ENCODE measurements around the gene BTBD9.

The BTBD9 gene

DNA sequence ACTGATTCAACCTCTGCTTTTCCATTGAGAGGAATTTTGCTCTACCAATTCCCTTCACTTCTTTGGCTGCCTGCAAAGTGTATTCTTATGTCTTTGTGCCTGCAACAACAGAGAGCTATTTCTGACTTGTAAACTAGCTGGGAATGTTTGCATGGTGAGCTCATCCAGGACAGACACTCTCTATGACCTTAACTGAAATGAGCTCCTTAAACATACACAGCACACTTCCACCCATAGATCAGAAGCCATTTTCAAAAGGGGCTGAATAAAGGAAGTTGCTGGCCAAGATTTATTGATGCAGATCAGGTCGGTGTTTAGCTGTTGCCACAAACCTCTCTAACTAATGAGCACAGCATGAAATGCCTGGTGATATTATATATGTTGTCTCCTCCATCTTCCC lies 377.7 kb downstream of the BTBD9 start:
- FAIRE-seq, result no peak
- TF ChIP-seq, protein P1, sequence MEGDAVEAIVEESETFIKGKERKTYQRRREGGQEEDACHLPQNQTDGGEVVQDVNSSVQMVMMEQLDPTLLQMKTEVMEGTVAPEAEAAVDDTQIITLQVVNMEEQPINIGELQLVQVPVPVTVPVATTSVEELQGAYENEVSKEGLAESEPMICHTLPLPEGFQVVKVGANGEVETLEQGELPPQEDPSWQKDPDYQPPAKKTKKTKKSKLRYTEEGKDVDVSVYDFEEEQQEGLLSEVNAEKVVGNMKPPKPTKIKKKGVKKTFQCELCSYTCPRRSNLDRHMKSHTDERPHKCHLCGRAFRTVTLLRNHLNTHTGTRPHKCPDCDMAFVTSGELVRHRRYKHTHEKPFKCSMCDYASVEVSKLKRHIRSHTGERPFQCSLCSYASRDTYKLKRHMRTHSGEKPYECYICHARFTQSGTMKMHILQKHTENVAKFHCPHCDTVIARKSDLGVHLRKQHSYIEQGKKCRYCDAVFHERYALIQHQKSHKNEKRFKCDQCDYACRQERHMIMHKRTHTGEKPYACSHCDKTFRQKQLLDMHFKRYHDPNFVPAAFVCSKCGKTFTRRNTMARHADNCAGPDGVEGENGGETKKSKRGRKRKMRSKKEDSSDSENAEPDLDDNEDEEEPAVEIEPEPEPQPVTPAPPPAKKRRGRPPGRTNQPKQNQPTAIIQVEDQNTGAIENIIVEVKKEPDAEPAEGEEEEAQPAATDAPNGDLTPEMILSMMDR (IDR thresholded peaks at IDR 0.05; ENCODE audit: insufficient read depth, missing control alignments), result no peak
- no peak for DNase-seq (ENCODE audit: insufficient read length, low spot score)

DNA sequence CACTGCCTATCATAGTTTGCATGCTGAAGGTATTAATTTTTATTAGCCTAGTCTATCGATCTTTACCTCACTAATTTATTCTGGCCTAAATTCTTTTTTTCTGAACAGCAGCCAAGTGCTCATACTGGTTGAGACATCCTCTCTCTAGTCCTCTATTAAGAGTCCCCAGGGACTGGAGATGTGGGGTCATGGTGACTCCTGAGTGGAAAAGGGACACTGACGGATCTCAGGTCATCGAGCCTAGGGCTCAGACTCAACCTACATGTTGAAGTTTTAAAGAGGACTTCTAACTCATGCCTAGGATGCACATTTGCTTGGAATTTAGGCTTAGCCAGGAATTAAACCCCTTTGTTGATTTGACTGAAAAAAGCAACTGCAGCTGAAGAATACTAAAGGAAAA lies 378.1 kb downstream of the BTBD9 start:
- FAIRE-seq, result no peak
- TF ChIP-seq, protein P1 (IDR thresholded peaks at IDR 0.05; ENCODE audit: insufficient read depth, missing control alignments), result no peak

DNA sequence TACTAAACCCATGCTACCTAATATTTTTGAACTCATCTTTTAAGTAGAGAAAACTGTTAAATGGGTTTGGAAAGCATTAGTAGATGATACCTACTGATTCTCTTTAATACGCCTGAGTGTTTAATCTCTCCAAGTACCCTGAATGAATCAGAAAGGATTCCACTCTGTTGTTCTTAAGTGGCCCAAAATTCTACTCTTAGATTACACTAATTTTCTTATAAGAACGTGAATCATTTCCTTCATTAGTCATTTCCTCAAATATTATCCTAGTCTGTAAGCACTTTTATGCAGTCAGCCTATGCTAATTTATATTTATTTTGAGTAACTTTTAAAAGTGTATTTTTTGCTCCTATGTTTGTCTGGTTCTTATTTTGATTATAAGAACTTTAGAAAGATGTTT lies 380.0 kb downstream of the BTBD9 start:
- DNase-seq (ENCODE audit: insufficient read length, low spot score), result no peak
- FAIRE-seq, result no peak
- TF ChIP-seq, protein P1 (IDR thresholded peaks at IDR 0.05; ENCODE audit: insufficient read depth, missing control alignments), result no peak

More for the DNA sequence above, 378.1 kb downstream of the BTBD9 start:
- no peak for DNase-seq (ENCODE audit: insufficient read length, low spot score)

DNA sequence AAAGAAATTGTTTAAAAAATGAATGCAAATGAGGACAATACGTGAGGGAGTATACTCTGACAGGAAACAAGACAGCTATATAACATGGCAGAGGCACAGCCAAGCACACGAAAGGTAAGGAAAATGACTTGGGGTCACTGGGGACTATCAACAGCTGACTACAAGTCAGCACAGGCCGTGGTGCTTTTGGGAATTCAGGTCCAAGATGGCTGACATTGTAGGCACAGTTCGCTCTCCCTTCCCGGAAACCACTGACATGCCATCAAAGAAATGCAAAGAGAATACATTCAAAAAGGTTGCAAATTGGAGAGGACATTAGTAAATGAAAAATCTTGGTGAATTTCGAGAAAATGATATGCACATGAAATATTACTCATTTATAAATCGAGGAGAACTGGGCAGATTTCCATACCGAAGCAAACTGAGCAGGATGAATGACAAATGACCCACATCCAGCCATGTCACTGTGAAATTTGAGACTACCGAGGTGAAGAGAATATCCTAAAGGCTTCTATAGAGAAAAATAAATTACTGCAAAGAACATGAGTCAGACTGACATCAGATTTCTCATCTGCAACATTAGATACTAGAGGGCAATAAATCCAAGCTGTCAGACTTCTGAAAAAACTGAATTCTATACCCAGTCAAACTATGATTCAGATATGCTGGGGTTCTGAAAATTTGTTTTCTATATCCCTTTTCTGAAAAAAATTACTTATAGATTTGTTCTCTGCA lies 391.1 kb downstream of the BTBD9 start:
- FAIRE-seq (no peak), DNase-seq (ENCODE audit: insufficient read length, low spot score) (no peak)
- TF ChIP-seq, protein P1 (IDR thresholded peaks at IDR 0.05; ENCODE audit: insufficient read depth, missing control alignments), result no peak

DNA sequence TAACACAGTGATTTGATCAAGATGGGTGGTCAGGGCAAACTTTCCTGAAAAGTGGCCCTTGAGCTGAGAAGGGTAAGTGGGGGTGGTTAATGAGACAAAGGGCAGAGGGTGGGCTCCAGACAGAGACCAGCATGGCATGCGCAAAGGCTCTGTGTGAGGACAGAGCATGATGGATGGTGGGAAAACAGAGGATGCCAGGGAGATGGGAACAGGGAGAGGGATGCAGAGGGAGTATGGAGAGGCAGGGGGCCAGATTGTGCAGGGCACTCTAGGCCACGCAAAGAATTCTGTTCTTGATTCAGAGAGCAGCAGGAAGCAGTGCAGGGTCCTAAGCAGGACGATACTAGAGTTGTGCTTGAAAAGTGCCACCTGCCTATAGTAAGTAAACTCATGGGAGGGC lies 394.4 kb downstream of the BTBD9 start:
- TF ChIP-seq, protein P1 (IDR thresholded peaks at IDR 0.05; ENCODE audit: insufficient read depth, missing control alignments), result no peak

DNA sequence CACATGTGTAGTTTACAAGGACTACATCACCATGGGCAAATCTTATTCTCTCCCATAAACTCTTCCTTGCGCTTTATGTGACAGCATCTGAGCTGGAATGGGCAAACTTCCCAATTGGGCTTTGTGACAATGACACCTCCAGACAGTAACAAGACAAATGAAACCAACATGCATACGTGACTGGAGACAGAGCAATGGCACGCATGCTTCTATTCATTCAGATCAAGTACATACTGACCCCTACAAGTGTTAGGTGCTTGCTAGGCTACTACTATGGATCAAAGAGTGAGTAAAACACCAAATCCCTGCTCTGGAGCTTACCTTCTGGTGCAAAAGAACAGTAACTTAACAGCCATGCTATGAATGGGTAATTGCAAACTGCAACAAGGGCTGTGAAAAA lies 394.9 kb downstream of the BTBD9 start:
- DNase-seq (ENCODE audit: insufficient read length, low spot score) (no peak), FAIRE-seq (no peak)
- TF ChIP-seq, protein P1 (IDR thresholded peaks at IDR 0.05; ENCODE audit: insufficient read depth, missing control alignments), result no peak

More for the DNA sequence above, 394.4 kb downstream of the BTBD9 start:
- DNase-seq (ENCODE audit: insufficient read length, low spot score) (no peak), FAIRE-seq (no peak)

DNA sequence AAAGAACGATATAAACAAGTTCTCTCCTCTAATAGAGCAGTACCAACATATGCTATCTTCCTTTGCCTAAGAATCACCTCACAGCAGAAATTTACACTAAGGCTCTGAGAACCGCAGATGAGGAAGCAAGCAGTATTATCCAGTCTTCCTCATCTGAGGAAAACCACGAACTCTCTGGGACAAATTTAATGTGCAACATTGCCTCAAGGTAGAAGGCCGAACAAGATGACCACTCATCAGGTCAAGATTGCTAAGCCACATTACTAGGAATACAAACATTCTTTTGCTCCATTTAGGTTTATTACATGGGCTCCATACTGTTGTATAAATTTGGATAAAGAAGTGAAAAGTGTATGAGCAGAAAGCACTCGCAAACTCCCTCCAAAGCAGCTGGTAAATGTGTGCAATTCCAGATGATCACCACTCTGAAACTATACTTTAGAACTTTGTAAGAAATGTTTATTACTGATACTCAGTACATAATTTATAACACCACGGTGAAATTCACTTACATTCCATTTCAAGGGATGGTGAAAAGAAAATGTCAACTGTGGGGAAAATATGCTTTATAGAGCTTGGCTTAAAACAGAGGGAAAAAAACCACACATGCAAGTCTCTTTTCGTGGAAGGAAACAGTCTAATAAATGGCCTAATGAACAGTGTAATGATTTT lies 398.4 kb downstream of the BTBD9 start:
- DNase-seq (ENCODE audit: insufficient read length, low spot score) (no peak), FAIRE-seq (no peak)
- TF ChIP-seq, protein P1 (IDR thresholded peaks at IDR 0.05; ENCODE audit: insufficient read depth, missing control alignments), result no peak
